Non-pigmented ciliary epithelial cell (primary cell): ENCODE data around the gene ARMH1.

ENCODE experiments used
- DNase-seq: peaks from one replicate; pipeline ENCODE4 v3.0.0-alpha.2; 2010; ENCODE audit warnings: low read depth

ARMH1 gene

GRCh38 chr1:44674113-44675000 lies at the start of gene ARMH1, which contains the start of gene TMEM53:
ARMH1 (plus strand) TSS chr1:44674714; CDS start chr1:44689698, 14,984 bp downstream.
TMEM53 (minus strand) TSS chr1:44674481; CDS start chr1:44674391, 90 bp downstream.
- DNase-seq = peak; percentile 97

DNA sequence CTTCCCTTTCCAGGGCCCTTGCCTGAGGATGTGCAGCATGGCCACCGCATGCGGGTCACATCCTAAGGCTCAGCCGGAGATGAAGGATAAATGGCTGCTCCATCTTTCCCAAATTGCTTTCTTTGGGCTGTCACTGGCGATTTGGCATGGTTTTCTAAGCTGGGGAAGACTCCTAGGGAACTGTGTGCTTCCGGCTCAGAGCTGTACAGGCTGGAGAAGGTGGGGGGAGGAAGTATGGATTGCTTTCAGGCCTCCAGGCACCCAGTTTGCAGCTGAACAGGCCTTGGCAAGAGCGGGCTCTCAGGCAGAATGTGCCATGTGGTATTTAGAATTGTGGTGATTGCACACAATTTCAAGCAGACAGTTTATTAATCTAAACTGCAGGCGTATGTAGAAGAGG lies 49.2 kb upstream of the ARMH1 start:
- no peak for DNase-seq

DNA sequence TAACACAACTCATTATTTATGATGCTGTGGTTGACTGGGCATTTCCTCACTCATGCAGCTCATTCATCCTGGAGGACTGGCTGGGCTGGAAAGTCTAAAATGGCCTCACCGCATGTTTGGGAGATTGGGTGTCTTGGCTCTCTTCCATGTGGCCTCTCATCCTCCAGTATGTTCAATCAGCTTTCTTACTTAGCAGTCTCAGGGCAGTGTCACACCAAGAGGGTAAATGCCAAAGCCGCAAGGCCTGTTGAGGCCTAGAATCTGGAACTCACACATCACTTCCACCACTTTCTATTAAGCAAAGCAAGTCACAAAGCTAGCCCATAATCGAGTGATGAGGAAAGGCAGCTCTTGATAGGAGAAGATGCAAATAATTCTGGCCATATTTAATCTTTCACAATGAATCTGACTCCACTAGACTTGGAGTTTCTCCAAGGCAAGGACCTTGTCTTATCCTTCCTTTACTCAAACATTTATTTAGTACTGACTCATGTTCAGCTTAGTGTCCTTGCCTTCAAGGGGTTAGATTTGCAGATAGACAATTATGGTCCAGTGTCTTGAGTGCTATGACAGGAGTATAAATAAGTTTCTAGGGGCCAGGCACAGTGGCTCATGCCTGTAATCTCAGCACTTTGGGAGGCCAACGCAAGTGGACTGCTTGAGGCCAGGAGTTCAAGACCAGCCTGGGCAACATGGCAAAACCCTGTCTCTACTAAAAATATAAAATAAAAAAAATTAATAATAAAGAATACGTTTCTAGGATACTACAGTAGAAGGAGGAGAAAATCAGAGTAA lies 45.4 kb upstream of the ARMH1 start:
- no peak for DNase-seq

GRCh38 chr1:44630116-44630515 lies 44.4 kb upstream of the ARMH1 start:
- DNase-seq = no peak

GRCh38 chr1:44631333-44631646 lies 43.2 kb upstream of the ARMH1 start:
- no peak for DNase-seq

- DNase-seq = no peak
Measured at GRCh38 chr1:44631647-44632539, 42.6 kb upstream of the ARMH1 start.

- DNase-seq = no peak
Measured at GRCh38 chr1:44632598-44632997, 41.9 kb upstream of the ARMH1 start.

- DNase-seq = no peak
Measured at GRCh38 chr1:44634606-44635189, 39.8 kb upstream of the ARMH1 start.

DNA sequence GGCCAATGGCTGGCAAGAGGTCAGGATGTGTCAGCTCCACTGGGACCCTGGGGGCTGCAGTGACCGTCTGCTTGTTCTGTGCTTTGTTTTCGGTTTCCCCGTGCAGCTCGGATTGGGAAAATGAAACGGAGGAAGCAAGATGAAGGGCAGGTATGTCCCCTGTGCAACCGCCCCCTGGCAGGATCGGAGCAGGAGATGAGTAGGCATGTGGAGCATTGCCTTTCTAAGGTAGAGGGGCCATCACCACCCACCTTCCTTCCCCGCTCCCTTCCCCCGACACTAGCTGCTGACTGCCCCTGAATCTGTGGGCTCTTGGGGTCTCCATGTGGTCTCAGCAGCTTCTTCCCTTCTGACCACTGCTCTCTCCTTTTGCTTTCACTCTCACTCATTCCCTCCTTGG lies 39.1 kb upstream of the ARMH1 start:
- DNase-seq = no peak

GRCh38 chr1:44636083-44636687 lies 38.3 kb upstream of the ARMH1 start:
- no peak for DNase-seq

GRCh38 chr1:44636688-44637598 lies 37.6 kb upstream of the ARMH1 start:
- no peak for DNase-seq

GRCh38 chr1:44637702-44638411 lies 36.7 kb upstream of the ARMH1 start:
- no peak for DNase-seq

- DNase-seq = no peak
Measured at GRCh38 chr1:44640200-44640853, 34.2 kb upstream of the ARMH1 start.

GRCh38 chr1:44641126-44642102 lies 33.1 kb upstream of the ARMH1 start:
- DNase-seq = no peak

GRCh38 chr1:44642255-44642654 lies 32.3 kb upstream of the ARMH1 start:
- no peak for DNase-seq

- no peak for DNase-seq
Measured at GRCh38 chr1:44642925-44643324, 31.6 kb upstream of the ARMH1 start.

GRCh38 chr1:44643721-44644334 lies 30.7 kb upstream of the ARMH1 start:
- no peak for DNase-seq
